Measurements from ENCODE around the gene CFAP92.

Gene CFAP92

DNA sequence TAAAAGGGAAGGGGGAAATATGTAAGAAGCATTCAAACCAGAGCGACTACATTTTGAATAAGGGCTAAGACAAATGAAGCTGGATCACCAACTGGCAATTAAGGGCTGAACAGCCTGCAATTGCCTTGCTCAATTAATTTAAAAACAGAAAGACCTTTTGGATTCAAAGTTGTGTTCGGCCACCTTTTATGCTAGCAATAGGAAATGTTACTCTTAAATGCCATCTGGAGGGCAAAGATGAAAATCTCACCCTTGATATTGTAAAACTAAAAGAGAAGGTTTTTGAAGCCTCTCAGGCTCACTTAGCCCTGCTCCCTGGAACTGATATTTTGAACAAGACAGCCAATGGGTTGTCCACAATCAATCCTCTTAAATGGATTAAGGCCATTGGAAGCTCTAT is 70.3 kb downstream of the CFAP92 start:
- ChIA-PET CTCF (interaction anchor here (0.9 kb wide), 1 partner anchor 8 kb away, joined by 3 read pairs; no protein-coding TSS in a partner anchor), POLR2A (no interaction called here)
- DNase-seq (ENCODE audit: extremely low spot score): no peak
- TF ChIP-seq, protein P1, sequence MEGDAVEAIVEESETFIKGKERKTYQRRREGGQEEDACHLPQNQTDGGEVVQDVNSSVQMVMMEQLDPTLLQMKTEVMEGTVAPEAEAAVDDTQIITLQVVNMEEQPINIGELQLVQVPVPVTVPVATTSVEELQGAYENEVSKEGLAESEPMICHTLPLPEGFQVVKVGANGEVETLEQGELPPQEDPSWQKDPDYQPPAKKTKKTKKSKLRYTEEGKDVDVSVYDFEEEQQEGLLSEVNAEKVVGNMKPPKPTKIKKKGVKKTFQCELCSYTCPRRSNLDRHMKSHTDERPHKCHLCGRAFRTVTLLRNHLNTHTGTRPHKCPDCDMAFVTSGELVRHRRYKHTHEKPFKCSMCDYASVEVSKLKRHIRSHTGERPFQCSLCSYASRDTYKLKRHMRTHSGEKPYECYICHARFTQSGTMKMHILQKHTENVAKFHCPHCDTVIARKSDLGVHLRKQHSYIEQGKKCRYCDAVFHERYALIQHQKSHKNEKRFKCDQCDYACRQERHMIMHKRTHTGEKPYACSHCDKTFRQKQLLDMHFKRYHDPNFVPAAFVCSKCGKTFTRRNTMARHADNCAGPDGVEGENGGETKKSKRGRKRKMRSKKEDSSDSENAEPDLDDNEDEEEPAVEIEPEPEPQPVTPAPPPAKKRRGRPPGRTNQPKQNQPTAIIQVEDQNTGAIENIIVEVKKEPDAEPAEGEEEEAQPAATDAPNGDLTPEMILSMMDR (IDR thresholded peaks at IDR 0.05; ENCODE audit: control extremely low read depth, extremely low read depth, low read depth, missing control alignments): no peak

DNA sequence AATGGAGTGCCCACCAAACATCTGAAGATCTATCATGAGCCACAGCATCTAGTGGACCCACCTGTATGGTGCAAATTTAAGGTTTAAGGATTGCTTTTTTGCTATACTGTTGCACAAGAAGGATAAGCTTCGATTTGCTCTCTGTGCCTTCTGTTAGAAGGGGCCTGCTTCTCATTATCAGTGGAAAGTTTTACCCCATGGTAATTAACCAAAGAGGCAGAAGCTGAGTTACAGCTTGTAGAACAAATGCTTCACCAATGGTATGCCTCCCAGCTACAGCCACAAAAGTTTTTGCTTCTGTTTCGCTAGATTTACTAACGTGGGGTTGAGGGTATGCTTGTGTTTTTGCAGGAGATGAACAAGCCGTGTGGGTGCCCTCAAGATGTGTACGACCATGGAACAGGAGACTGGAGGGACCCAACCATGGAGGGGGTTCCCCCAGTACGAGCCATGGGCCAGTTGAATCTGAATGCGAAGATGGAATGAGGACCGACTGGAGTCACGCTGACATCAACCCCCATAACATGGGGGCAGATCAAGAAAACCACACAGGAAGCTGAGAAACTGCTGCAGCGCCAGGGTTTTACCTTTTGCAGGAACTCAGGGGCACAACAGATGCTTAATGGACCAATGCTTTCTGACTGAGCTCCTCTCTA is 70.9 kb downstream of the CFAP92 start:
- TF ChIP-seq, protein P1 (IDR thresholded peaks at IDR 0.05; ENCODE audit: control extremely low read depth, extremely low read depth, low read depth, missing control alignments): no peak
- ChIA-PET CTCF (interaction anchor here (1.1 kb wide), 1 partner anchor 242 kb away, joined by 3 read pairs; no protein-coding TSS in a partner anchor), POLR2A (no interaction called here)
- DNase-seq (ENCODE audit: extremely low spot score): no peak

DNA sequence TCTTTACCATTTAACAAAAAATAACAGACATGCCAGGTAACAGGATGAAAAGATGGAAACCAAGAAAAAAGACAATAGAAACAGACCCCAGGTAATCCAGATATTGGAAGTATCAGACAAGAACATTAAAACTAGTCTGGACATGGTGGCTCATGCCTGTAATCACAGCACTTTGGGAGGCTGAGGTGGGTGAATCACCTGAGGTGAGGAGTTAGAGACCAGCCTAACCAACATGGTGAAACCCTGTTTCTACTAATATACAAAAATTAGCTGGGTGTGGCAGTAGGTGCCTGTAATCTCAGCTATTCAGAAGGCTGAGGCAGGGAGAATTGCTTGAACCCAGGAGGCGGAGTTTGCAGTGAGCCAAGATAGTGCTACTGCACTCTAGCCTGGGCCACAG is 73.9 kb downstream of the CFAP92 start:
- POLR2A ChIA-PET: no interaction called here
- TF ChIP-seq, protein P1 (IDR thresholded peaks at IDR 0.05; ENCODE audit: control extremely low read depth, extremely low read depth, low read depth, missing control alignments): no peak
- DNase-seq (ENCODE audit: extremely low spot score): no peak
- CTCF ChIA-PET: interaction anchor here (1.4 to 1.5 kb wide), 2 partner anchors 11 to 51 kb away, joined by 3 to 4 read pairs; no protein-coding TSS in a partner anchor

DNA sequence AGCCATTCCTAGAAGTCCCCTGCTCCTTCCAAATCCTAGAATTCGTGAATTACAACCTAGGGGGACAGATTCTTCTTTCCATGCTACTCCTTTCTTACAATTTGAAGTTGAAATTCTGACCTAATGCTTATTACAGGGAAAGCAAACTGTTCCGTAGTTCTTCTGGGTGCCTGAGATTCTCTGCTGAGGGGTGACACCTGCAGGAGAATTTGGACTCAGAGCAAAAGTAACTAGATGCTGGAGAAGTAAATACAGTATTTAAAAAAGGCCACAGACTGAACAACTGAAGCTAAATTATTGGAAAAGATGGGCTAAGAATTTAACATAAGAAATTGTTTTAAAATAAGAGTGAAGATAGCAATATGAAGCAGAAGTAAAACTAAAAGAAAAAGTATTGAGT is 76.6 kb downstream of the CFAP92 start:
- DNase-seq (ENCODE audit: extremely low spot score): no peak
- POLR2A ChIA-PET: no interaction called here
- CTCF ChIA-PET: no interaction called here
- TF ChIP-seq, protein P1 (IDR thresholded peaks at IDR 0.05; ENCODE audit: control extremely low read depth, extremely low read depth, low read depth, missing control alignments): no peak

DNA sequence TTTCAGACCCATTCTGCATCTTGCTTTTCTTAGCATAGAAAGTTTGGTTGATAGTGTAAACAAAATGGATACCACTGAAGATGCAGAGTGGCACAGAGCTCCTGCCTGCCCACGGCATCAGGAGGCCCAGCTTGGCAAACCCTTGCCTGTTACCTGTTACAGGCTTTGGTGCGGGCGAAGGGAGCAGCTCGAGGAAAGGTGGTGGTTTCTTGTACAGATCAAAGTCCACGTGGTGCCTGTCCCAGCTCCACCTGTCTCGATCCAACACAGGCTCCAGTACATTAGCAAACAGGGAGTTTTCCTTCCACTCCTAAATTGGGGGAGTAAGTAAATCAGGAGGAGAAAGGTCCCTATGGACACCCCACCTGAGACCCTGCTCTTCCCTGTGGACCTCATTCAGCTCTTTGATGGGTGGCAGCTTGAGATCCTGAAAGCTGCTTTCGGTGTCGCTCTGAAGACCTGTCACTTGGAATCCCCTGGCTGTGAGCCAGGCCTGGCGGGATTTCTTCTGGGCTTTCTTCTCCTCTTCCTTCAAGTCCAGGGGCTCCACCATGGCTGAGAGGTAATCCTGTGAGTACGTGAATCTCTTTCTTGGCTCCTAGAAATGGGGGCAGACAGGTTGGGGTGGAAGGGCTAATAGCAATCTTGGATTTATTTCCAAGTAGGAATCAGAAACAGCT is 78.8 kb downstream of the CFAP92 start:
- no peak for DNase-seq (ENCODE audit: extremely low spot score)
- TF ChIP-seq, protein P1 (IDR thresholded peaks at IDR 0.05; ENCODE audit: control extremely low read depth, extremely low read depth, low read depth, missing control alignments): no peak
- CTCF ChIA-PET: interaction anchor here (1.7 to 2.2 kb wide), 2 partner anchors 16 to 55 kb away, joined by 6 to 8 read pairs; no protein-coding TSS in a partner anchor
- POLR2A ChIA-PET: no interaction called here

DNA sequence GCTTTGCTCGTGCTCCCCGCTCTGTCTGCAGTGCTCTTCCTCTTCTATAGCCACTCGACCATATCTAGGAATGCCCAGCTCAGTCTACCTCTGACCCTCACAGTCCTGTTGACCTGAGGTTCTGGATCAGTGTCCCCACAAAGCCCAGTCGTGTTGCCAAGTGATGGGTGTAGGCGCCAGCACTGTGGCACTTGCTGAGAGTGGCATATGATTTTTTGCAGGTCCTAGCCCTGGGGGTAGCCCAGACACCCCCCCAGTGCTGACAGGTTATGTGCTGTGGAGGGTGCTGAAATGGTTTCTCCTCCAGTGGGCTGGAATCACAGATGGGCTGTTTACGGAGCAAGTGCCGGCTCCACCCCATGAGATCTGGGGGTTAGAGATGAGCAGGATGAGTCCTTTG is 82.0 kb downstream of the CFAP92 start:
- TF ChIP-seq, protein P1 (IDR thresholded peaks at IDR 0.05; ENCODE audit: control extremely low read depth, extremely low read depth, low read depth, missing control alignments): no peak
- CTCF ChIA-PET: no interaction called here
- POLR2A ChIA-PET: no interaction called here
- DNase-seq (ENCODE audit: extremely low spot score): no peak

All from GM10248 (cell line).